ENCODE measurements around the gene HAGH. TPM values are rescaled to one million over a fixed set of nuclear protein-coding genes. Genes with fewer than 3 reads are reported as not detected.

HAGH gene
- total and polyA plus RNA-seq, 9 of the 15 experiments (the other 6 are each of a cell fraction or from before 2014, with no cell fraction given) = 0.46 to 35.1 (median 16.8) TPM

DNA sequence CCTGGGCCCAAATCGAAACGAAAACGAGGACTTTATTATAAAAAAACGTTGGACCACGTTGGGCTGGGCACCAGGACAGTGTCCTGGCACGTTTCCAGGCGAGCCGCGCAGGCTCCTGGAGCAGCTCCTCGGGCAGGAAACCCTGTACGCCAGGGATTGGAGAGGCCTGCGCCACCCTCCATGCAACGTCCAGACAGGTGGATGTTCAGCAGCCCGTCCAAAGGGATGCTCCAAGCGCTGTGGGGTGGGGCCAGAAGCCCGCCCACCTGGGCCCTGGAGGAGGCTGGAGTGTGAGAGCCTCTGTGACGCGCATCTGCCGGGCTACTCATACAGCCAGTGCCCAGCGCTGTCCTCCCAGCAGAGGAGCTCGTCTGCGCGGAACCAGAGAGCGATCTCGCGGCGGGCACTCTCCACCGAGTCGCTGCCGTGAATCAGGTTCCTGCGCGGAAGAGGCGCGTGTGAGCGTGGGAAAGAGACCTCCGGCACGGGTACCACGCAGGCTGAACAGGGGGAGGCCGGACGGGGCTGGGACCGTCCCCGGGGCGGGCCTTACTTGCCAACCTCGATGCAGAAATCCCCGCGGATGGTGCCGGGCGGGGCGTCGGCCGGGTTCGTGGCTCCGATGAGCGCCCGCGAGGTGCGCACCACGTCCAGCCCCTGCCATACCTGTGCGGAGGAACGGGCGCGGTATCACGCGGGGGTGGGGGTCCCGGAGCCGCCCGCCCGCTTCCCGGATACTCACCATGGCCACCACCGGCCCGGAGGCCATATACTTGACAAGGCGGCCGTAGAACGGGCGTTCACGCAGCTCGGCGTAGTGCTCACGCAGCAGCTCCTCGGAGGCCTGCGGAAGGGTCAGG, 56.1 kb downstream of the HAGH start (continued):
- TF ChIP-seq, protein P1, sequence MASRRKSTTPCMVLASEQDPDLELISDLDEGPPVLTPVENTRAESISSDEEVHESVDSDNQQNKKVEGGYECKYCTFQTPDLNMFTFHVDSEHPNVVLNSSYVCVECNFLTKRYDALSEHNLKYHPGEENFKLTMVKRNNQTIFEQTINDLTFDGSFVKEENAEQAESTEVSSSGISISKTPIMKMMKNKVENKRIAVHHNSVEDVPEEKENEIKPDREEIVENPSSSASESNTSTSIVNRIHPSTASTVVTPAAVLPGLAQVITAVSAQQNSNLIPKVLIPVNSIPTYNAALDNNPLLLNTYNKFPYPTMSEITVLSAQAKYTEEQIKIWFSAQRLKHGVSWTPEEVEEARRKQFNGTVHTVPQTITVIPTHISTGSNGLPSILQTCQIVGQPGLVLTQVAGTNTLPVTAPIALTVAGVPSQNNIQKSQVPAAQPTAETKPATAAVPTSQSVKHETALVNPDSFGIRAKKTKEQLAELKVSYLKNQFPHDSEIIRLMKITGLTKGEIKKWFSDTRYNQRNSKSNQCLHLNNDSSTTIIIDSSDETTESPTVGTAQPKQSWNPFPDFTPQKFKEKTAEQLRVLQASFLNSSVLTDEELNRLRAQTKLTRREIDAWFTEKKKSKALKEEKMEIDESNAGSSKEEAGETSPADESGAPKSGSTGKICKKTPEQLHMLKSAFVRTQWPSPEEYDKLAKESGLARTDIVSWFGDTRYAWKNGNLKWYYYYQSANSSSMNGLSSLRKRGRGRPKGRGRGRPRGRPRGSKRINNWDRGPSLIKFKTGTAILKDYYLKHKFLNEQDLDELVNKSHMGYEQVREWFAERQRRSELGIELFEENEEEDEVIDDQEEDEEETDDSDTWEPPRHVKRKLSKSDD (conservative IDR thresholded peaks at IDR 0.05; ENCODE audit: low read length) = no peak
- TF ChIP-seq ARID3B (CRISPR knock-in tag; IDR thresholded peaks at IDR 0.05; ENCODE audit: borderline replicate concordance) (no peak), E2F1 (CRISPR knock-in tag; IDR thresholded peaks at IDR 0.05) (no peak), ZNF561 (CRISPR knock-in tag; conservative IDR thresholded peaks at IDR 0.05) (no peak), SUPT5H (IDR thresholded peaks at IDR 0.05) (peak; percentile 48), HDAC1 (IDR thresholded peaks at IDR 0.05) (peak in 1 of 2 experiments; percentile 14; a peak in 1 of 4 replicates), GTF2F1 (IDR thresholded peaks at IDR 0.05; ENCODE audit: low read depth, low read length) (no peak), POLR2AphosphoS5 (IDR thresholded peaks at IDR 0.05; ENCODE audit: control insufficient read depth, insufficient read depth, low read depth, low read length) (no peak), NR4A1 (CRISPR knock-in tag; IDR thresholded peaks at IDR 0.05) (no peak), NR4A1 (tag; IDR thresholded peaks at IDR 0.05) (no peak)
- TF ChIP-seq, protein P2, sequence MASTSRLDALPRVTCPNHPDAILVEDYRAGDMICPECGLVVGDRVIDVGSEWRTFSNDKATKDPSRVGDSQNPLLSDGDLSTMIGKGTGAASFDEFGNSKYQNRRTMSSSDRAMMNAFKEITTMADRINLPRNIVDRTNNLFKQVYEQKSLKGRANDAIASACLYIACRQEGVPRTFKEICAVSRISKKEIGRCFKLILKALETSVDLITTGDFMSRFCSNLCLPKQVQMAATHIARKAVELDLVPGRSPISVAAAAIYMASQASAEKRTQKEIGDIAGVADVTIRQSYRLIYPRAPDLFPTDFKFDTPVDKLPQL (IDR thresholded peaks at IDR 0.05; ENCODE audit: extremely low read depth, insufficient read length) = no peak
- TF ChIP-seq, protein P3, sequence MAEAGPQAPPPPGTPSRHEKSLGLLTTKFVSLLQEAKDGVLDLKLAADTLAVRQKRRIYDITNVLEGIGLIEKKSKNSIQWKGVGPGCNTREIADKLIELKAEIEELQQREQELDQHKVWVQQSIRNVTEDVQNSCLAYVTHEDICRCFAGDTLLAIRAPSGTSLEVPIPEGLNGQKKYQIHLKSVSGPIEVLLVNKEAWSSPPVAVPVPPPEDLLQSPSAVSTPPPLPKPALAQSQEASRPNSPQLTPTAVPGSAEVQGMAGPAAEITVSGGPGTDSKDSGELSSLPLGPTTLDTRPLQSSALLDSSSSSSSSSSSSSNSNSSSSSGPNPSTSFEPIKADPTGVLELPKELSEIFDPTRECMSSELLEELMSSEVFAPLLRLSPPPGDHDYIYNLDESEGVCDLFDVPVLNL (CRISPR knock-in tag; IDR thresholded peaks at IDR 0.05; ENCODE audit: low read depth) = no peak

Data from K562 (cell line).